ENCODE measurements around the gene EIF5.

EIF5 gene

DNA sequence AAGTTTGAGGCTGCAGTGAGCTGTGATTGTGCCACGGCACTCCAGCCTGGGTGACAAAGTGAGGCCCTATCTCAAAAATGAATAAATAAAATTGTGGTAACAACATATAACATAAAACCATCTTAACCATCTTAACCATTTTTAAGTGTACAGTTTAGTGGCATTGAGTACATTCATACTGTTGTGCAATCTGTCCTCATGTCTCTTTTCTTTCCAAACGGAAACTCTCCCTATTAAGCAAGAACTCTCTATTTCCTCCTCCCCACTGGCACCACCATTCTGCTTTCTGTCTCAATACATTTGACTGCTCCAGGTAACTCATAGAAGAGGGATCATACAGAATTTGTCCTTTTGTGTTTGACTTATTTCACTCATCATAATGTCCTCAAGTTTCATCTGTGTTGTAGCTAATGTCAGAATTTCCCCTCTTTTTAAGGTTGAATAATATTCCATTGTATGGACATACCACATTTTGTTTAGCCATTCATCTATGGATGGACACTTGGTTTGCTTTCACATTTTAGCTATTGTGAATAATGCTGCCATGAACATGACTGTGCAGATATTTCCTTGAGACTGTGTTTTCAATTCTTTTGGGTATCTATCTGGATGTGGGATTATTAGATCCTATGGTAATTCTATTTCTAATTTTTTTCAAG, 46.8 kb downstream of the EIF5 start:
- Histone ChIP-seq H3K9me3 (ENCODE audit: control insufficient read depth, insufficient read depth, low read length) (no peaks in the 10 kb centered on the region), H3K4me2 (ENCODE audit: low read length) (no peak overlapping the region), H3K9me2 (replicated peaks; ENCODE audit: control insufficient read depth, low read length) (no peaks in the 10 kb centered on the region), H4K20me1 (ENCODE audit: control insufficient read depth, insufficient read depth, low read depth, low read length) (no peaks in the 10 kb centered on the region), H3K27ac (ENCODE audit: low read depth, low read length) (no peak overlapping the region), H3K27me3 (ENCODE audit: control insufficient read depth, low read length) (peaks cover 29% of the 10 kb centered on the region), H3K4me1 (ENCODE audit: control insufficient read depth, low read length) (peaks cover 7% of the 10 kb centered on the region), H3K36me3 (ENCODE audit: control insufficient read depth, low read length) (peaks cover 2% of the 10 kb centered on the region), H3F3A (ENCODE audit: control insufficient read depth, insufficient read depth) (no peaks in the 10 kb centered on the region), H3K4me3 (ENCODE audit: low read length) (no peak overlapping the region), H3K79me2 (ENCODE audit: control insufficient read depth, low read length) (peaks cover 6% of the 10 kb centered on the region)
- TF ChIP-seq, protein P1, sequence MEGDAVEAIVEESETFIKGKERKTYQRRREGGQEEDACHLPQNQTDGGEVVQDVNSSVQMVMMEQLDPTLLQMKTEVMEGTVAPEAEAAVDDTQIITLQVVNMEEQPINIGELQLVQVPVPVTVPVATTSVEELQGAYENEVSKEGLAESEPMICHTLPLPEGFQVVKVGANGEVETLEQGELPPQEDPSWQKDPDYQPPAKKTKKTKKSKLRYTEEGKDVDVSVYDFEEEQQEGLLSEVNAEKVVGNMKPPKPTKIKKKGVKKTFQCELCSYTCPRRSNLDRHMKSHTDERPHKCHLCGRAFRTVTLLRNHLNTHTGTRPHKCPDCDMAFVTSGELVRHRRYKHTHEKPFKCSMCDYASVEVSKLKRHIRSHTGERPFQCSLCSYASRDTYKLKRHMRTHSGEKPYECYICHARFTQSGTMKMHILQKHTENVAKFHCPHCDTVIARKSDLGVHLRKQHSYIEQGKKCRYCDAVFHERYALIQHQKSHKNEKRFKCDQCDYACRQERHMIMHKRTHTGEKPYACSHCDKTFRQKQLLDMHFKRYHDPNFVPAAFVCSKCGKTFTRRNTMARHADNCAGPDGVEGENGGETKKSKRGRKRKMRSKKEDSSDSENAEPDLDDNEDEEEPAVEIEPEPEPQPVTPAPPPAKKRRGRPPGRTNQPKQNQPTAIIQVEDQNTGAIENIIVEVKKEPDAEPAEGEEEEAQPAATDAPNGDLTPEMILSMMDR (IDR thresholded peaks at IDR 0.05; ENCODE audit: low read depth, low read length, poor library complexity, severe bottlenecking), result no peak
- TF ChIP-seq EZH2phosphoT487 (IDR thresholded peaks at IDR 0.05; ENCODE audit: borderline replicate concordance, low read length), result no peak

DNA sequence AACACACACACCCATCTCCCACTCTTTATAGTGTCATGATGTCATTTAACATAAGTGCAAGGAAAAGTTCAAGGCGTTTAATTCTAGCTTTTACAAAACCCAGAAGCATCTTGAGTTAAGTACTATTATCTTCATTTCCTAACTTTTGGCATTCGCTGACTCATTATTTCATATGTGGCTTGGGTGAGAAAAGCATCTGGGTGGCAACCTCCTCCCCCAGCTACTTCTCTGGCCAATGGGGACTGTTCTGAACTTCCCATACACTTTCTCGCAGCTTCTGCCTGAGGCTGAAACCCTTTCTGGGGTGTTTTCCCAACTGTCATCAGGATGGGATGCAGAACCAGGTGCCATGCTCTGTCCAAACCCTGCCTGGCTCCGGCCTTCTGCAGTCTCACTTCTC, 48.3 kb downstream of the EIF5 start:
- H3K4me3 ChIP-seq (ENCODE audit: low read length), result no peak overlapping the region
- TF ChIP-seq, protein P1 (IDR thresholded peaks at IDR 0.05; ENCODE audit: low read depth, low read length, poor library complexity, severe bottlenecking), result no peak
- TF ChIP-seq EZH2phosphoT487 (IDR thresholded peaks at IDR 0.05; ENCODE audit: borderline replicate concordance, low read length), result no peak
- no peaks in the 10 kb centered on the region for H3K9me2 ChIP-seq (replicated peaks; ENCODE audit: control insufficient read depth, low read length)
- H3K36me3 ChIP-seq (ENCODE audit: control insufficient read depth, low read length), result peaks cover 11% of the 10 kb centered on the region
- H3K79me2 ChIP-seq (ENCODE audit: control insufficient read depth, low read length), result peaks cover 21% of the 10 kb centered on the region
- peaks cover 13% of the 10 kb centered on the region for H4K20me1 ChIP-seq (ENCODE audit: control insufficient read depth, insufficient read depth, low read depth, low read length)
- H3K27ac ChIP-seq (ENCODE audit: low read depth, low read length), result no peak overlapping the region
- no peak overlapping the region for H3K4me2 ChIP-seq (ENCODE audit: low read length)
- H3K27me3 ChIP-seq (ENCODE audit: control insufficient read depth, low read length), result peaks cover 29% of the 10 kb centered on the region
- peaks cover 10% of the 10 kb centered on the region for H3K4me1 ChIP-seq (ENCODE audit: control insufficient read depth, low read length)
- H3F3A ChIP-seq (ENCODE audit: control insufficient read depth, insufficient read depth), result no peaks in the 10 kb centered on the region
- H3K9me3 ChIP-seq (ENCODE audit: control insufficient read depth, insufficient read depth, low read length), result no peaks in the 10 kb centered on the region

DNA sequence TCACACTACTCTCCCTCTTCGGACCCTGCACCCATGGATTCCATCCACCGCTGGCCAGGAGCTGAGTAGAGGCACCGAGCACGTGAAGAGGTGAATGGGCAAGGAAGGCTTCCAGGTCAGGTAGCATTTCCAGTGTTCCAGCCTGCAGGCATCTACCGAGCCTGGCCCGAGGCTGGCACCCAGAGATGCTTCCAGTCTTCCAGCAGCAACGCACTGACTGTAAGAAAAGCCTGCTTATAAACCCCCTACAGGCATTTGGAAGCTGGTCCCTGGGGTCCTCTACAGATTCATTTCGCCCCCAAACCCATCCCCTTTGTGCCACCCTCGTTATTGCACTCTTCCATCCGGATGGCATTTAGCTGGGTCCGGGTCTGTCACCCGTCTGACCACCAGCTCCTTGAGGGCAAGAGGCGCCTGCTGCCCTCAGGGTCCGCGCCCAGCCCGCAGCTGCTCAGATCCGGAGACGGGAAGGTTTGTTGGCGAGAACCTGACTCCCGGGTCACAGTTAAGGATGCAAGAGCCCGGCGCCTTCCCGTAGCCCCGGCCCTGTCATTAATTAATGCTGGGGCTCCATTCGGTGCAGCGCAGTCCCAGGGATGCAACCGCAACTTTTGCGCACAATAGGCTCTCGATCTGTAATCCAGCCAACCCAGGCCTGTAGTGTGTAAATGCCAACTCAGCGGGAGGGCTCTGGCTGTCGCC, 50.6 kb downstream of the EIF5 start:
- Histone ChIP-seq H4K20me1 (ENCODE audit: control insufficient read depth, insufficient read depth, low read depth, low read length) (peaks cover 13% of the 10 kb centered on the region), H3K9me3 (ENCODE audit: control insufficient read depth, insufficient read depth, low read length) (no peaks in the 10 kb centered on the region), H3K27me3 (ENCODE audit: control insufficient read depth, low read length) (peaks cover 19% of the 10 kb centered on the region), H3K27ac (ENCODE audit: low read depth, low read length) (no peak overlapping the region), H3K79me2 (ENCODE audit: control insufficient read depth, low read length) (peaks cover 44% of the 10 kb centered on the region), H3K4me1 (ENCODE audit: control insufficient read depth, low read length) (peaks cover 24% of the 10 kb centered on the region), H3K36me3 (ENCODE audit: control insufficient read depth, low read length) (peaks cover 11% of the 10 kb centered on the region), H3K9me2 (replicated peaks; ENCODE audit: control insufficient read depth, low read length) (no peaks in the 10 kb centered on the region), H3F3A (ENCODE audit: control insufficient read depth, insufficient read depth) (no peaks in the 10 kb centered on the region), H3K4me3 (ENCODE audit: low read length) (peak overlapping the region; percentile 94), H3K4me2 (ENCODE audit: low read length) (peak overlapping the region; percentile 83)
- TF ChIP-seq, protein P1 (IDR thresholded peaks at IDR 0.05; ENCODE audit: low read depth, low read length, poor library complexity, severe bottlenecking), result no peak
- TF ChIP-seq EZH2phosphoT487 (IDR thresholded peaks at IDR 0.05; ENCODE audit: borderline replicate concordance, low read length), result no peak
